ENCODE data around the gene NMS.

The NMS gene, protein sequence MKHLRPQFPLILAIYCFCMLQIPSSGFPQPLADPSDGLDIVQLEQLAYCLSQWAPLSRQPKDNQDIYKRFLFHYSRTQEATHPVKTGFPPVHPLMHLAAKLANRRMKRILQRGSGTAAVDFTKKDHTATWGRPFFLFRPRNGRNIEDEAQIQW

DNA sequence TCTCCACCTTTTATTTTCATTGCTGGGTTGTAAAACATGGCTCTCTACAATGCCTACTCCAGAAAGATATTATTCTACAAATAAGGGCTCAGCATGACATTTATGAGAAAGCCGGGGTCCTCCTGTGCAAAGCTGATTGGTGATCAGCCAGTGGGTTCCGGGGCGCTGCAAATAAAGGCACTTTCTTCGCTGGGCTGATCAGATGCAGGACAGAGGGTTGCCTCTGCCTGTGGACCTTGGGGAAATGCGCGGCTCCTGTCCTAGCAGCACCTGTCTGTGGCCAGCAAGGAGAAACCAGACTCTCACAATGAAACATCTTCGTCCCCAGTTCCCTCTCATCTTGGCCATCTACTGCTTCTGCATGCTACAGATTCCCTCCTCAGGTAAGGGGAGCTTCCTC is at the start of gene NMS:
NMS (plus strand) TSS at position 301 of the 400 bp plus-strand sequence; CDS start at position 308, 7 bp downstream.
- Histone ChIP-seq H3K36me3 (ENCODE audit: control insufficient read depth in 2 of 2, insufficient read depth in 2 of 2, low read length in 2 of 2) (no peaks in the 10 kb centered on the region), H3K9ac (ENCODE audit: low read depth in 1 of 2, low read length in 2 of 2) (no peak within 1 kb of the TSS), H3K9me3 (ENCODE audit: control insufficient read depth in 2 of 2, low read length in 2 of 2) (no peaks in the 10 kb centered on the region), H3K27ac (ENCODE audit: low read depth in 2 of 2, low read length in 2 of 2) (no peak within 1 kb of the TSS), H3K27me3 (ENCODE audit: control insufficient read depth in 2 of 2, insufficient read depth in 2 of 2, low read length in 2 of 2) (peaks cover 0 to 3% of the 10 kb centered on the region in 2 donors), H3K4me3 (ENCODE audit: low read length in 2 of 2) (no peak within 1 kb of the TSS), H3K4me1 (ENCODE audit: control insufficient read depth in 2 of 2, insufficient read depth in 2 of 2, low read length in 2 of 2) (no peaks in the 10 kb centered on the region)

DNA sequence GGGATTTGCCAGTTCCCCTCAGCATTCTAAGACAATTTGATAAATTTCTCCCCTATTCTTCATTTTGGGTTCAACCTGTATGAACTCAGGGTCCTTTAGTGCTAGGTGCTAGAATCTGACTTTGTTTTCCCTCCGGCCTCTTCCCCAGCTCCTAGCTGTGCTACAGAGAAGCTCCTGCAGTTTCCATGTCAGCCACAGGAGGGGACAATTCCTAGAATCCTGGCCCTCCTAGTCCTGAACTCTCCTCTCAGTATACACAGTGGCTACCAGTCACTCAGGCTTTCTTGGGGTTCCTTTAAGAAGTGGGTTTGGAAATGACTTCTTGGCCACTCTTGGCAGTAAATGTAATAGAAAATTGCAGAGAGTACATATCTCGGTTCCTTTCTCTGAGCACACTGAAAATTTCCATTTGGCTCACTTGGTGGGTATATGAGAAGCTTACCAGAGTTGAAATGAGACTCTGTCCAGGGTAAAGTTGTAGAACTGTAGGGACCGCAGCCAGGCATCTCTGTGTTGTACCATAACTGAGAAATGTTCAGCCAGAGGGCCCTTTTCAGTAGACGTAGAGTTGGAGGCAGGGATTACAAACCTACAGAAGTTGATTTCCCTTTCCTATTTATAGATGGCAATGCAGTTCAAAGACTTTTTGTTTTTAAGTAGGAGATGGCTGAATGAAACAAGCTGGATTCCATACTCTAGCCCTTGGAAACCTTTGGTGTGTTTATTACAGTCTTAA is 47.8 kb upstream of the NMS start:
- Histone ChIP-seq H3K9me3 (ENCODE audit: control insufficient read depth in 2 of 2, low read length in 2 of 2) (no peaks in the 10 kb centered on the region), H3K4me1 (ENCODE audit: control insufficient read depth in 2 of 2, insufficient read depth in 2 of 2, low read length in 2 of 2) (peaks cover 0 to 4% of the 10 kb centered on the region in 2 donors), H3K4me3 (ENCODE audit: low read length in 2 of 2) (no peak overlapping the region), H3K36me3 (ENCODE audit: control insufficient read depth in 2 of 2, insufficient read depth in 2 of 2, low read length in 2 of 2) (no peaks in the 10 kb centered on the region), H3K9ac (ENCODE audit: low read depth in 1 of 2, low read length in 2 of 2) (no peak overlapping the region), H3K27ac (ENCODE audit: low read depth in 2 of 2, low read length in 2 of 2) (no peak overlapping the region), H3K27me3 (ENCODE audit: control insufficient read depth in 2 of 2, insufficient read depth in 2 of 2, low read length in 2 of 2) (peaks cover 1 to 3% of the 10 kb centered on the region in 2 donors)

DNA sequence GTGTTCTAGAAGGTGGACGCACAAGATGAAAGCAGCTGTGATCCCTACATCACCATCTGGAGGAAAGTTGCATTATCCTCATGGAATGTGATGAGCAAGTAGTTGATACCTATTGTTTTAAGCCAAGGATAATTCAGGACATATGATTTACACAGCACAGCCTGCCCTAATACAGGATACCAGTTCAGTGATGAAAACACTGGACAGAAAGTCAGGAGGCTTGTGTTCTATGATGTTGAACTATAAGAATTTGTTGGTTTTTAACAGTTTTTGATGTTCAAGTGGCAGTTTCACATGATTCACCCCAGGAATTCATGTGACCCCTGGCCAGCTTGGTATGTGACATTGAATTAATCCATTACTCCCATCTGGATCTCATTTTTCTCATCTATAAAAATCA is 46.7 kb upstream of the NMS start:
- Histone ChIP-seq H3K4me3 (ENCODE audit: low read length in 2 of 2) (no peak overlapping the region), H3K36me3 (ENCODE audit: control insufficient read depth in 2 of 2, insufficient read depth in 2 of 2, low read length in 2 of 2) (no peaks in the 10 kb centered on the region), H3K27ac (ENCODE audit: low read depth in 2 of 2, low read length in 2 of 2) (no peak overlapping the region), H3K4me1 (ENCODE audit: control insufficient read depth in 2 of 2, insufficient read depth in 2 of 2, low read length in 2 of 2) (no peaks in the 10 kb centered on the region), H3K9ac (ENCODE audit: low read depth in 1 of 2, low read length in 2 of 2) (no peak overlapping the region), H3K9me3 (ENCODE audit: control insufficient read depth in 2 of 2, low read length in 2 of 2) (no peaks in the 10 kb centered on the region), H3K27me3 (ENCODE audit: control insufficient read depth in 2 of 2, insufficient read depth in 2 of 2, low read length in 2 of 2) (peaks cover 2 to 3% of the 10 kb centered on the region in 2 donors)

DNA sequence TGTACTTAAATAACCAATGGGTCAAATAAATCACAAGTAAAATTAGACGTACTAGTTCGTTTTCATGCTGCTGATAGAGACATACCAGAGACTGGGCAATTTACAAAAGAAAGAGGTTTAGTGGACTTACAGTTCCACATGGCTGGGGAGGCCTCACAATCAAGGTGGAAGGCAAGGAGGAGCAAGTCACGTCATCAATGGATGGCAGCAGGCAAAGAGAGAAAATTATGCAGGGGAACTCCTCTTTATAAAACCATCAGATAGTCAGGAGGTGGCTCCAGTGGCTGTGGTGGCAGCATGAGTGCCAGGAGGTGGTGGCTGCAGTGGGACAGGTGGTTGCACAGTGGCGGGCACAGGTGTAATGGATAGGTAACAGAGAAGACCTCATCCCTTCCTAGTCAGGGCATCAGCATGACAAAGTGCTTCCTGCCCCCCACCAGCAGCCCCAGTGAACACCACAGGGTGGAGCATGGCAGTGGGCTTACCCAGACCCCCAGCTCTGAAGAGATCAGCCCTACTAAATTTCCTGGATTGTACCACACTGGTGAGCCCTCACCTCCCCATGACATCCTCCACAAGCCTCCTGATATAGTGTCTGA is 45.9 kb upstream of the NMS start:
- Histone ChIP-seq H3K27ac (ENCODE audit: low read depth in 2 of 2, low read length in 2 of 2) (no peak overlapping the region), H3K36me3 (ENCODE audit: control insufficient read depth in 2 of 2, insufficient read depth in 2 of 2, low read length in 2 of 2) (no peaks in the 10 kb centered on the region), H3K4me3 (ENCODE audit: low read length in 2 of 2) (no peak overlapping the region), H3K27me3 (ENCODE audit: control insufficient read depth in 2 of 2, insufficient read depth in 2 of 2, low read length in 2 of 2) (peaks cover 2 to 3% of the 10 kb centered on the region in 2 donors), H3K4me1 (ENCODE audit: control insufficient read depth in 2 of 2, insufficient read depth in 2 of 2, low read length in 2 of 2) (no peaks in the 10 kb centered on the region), H3K9me3 (ENCODE audit: control insufficient read depth in 2 of 2, low read length in 2 of 2) (no peaks in the 10 kb centered on the region), H3K9ac (ENCODE audit: low read depth in 1 of 2, low read length in 2 of 2) (no peak overlapping the region)

DNA sequence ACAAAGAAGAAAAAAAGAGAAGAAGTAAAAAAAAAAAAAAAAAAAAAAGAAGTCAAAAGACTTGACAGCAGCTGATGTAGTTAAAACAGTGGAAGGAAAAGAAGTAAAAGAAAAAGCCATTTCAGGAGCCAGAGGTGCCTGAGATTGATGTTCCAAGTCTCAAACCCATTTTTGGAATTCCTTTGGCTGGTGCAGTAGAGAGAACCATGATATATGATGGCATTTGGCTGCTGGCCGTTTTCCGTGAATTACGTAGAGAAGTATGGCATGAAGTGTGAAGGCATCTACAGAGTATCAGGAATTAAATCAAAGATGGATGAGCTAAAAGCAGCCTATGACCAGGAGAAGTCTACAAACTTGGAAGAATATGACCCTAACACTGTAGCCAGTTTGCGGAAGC is 45.2 kb upstream of the NMS start:
- no peak overlapping the region for H3K4me3 ChIP-seq (ENCODE audit: low read length in 2 of 2)
- no peaks in the 10 kb centered on the region for H3K36me3 ChIP-seq (ENCODE audit: control insufficient read depth in 2 of 2, insufficient read depth in 2 of 2, low read length in 2 of 2)
- H3K9ac ChIP-seq (ENCODE audit: low read depth in 1 of 2, low read length in 2 of 2) = no peak overlapping the region
- peaks cover 2 to 3% of the 10 kb centered on the region in 2 donors for H3K27me3 ChIP-seq (ENCODE audit: control insufficient read depth in 2 of 2, insufficient read depth in 2 of 2, low read length in 2 of 2)
- no peaks in the 10 kb centered on the region for H3K9me3 ChIP-seq (ENCODE audit: control insufficient read depth in 2 of 2, low read length in 2 of 2)
- no peak overlapping the region for H3K27ac ChIP-seq (ENCODE audit: low read depth in 2 of 2, low read length in 2 of 2)
- no peaks in the 10 kb centered on the region for H3K4me1 ChIP-seq (ENCODE audit: control insufficient read depth in 2 of 2, insufficient read depth in 2 of 2, low read length in 2 of 2)

DNA sequence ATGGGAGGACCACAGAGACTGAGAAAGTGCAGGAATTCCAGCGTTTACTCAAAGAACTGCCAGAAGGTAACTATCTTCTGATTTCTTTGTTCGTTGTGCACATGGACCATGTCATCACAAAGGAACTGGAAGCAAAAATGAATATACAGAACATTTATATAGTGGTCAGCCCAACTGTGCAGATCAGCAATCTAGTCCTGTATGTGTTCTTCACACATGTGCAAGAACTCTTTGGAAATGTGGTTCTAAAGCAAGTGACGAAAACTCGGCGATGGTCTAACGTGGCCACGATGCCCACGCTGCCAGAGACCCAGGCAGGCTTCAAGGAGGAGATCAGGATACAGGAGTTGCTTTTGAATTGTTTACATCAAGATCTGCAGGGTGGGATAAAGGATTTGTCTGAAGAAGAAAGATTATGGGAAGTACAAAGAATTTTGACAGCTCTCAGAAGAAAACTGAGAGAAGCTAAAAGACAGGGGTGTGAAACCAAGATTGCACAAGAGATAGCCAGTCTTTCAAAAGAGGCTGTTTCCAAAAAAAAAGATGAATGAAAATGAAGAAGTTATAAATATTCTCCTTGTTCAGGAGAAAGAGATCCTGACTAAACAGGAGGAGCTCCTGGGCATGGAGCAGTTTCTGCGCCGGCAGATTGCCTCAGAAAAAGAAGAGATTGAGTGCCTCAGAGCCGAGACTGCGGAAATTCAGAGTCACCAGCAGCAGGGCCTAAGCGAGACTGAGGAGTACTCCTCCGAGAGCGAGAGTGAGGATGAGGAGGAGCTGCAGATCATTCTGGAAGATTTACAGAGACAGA is 44.5 kb upstream of the NMS start:
- Histone ChIP-seq H3K27me3 (ENCODE audit: control insufficient read depth in 2 of 2, insufficient read depth in 2 of 2, low read length in 2 of 2) (peaks cover 2 to 3% of the 10 kb centered on the region in 2 donors), H3K4me1 (ENCODE audit: control insufficient read depth in 2 of 2, insufficient read depth in 2 of 2, low read length in 2 of 2) (no peaks in the 10 kb centered on the region), H3K27ac (ENCODE audit: low read depth in 2 of 2, low read length in 2 of 2) (no peak overlapping the region), H3K4me3 (ENCODE audit: low read length in 2 of 2) (no peak overlapping the region), H3K9ac (ENCODE audit: low read depth in 1 of 2, low read length in 2 of 2) (no peak overlapping the region), H3K36me3 (ENCODE audit: control insufficient read depth in 2 of 2, insufficient read depth in 2 of 2, low read length in 2 of 2) (no peaks in the 10 kb centered on the region), H3K9me3 (ENCODE audit: control insufficient read depth in 2 of 2, low read length in 2 of 2) (no peaks in the 10 kb centered on the region)

DNA sequence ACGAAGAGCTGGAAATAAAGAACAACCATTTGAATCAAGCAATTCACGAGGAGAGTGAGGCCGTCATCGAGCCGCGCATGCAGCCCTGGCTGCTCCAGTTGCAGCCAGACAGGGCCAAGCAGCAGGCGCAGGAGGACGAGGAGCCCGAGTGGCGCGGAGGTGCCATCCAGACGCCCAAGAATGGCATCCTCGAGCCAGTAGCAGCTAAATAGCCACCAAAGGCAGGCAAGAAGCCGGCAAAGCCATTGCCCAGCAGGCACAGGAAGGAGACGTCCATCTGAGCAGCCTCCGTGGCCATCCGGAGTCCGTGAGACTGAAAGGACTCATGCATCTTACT is 43.9 kb upstream of the NMS start:
- no peaks in the 10 kb centered on the region for H3K36me3 ChIP-seq (ENCODE audit: control insufficient read depth in 2 of 2, insufficient read depth in 2 of 2, low read length in 2 of 2)
- no peak overlapping the region for H3K9ac ChIP-seq (ENCODE audit: low read depth in 1 of 2, low read length in 2 of 2)
- no peaks in the 10 kb centered on the region for H3K4me1 ChIP-seq (ENCODE audit: control insufficient read depth in 2 of 2, insufficient read depth in 2 of 2, low read length in 2 of 2)
- peaks cover 2 to 3% of the 10 kb centered on the region in 2 donors for H3K27me3 ChIP-seq (ENCODE audit: control insufficient read depth in 2 of 2, insufficient read depth in 2 of 2, low read length in 2 of 2)
- no peaks in the 10 kb centered on the region for H3K9me3 ChIP-seq (ENCODE audit: control insufficient read depth in 2 of 2, low read length in 2 of 2)
- H3K4me3 ChIP-seq (ENCODE audit: low read length in 2 of 2) = no peak overlapping the region
- no peak overlapping the region for H3K27ac ChIP-seq (ENCODE audit: low read depth in 2 of 2, low read length in 2 of 2)

DNA sequence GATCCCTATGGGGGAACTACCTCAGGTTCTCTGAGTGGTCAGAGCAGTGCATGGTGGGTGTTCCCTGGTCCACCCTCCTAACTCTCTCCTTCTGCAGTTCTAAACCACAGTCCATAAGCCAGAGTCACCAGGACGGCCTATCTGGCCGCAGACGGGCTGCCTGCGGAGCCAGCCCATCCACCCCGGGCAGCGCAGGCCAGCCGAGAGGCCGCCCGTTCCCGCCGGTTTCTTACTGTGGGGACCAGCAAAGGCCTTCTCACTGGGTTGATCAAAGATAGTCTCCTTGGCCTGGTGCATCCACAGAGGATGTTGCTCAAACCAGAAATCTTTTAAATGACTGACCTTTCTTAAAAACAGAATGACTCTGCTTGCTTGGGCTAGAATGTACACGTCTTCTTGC is 43.2 kb upstream of the NMS start:
- peaks cover 2 to 3% of the 10 kb centered on the region in 2 donors for H3K27me3 ChIP-seq (ENCODE audit: control insufficient read depth in 2 of 2, insufficient read depth in 2 of 2, low read length in 2 of 2)
- no peaks in the 10 kb centered on the region for H3K9me3 ChIP-seq (ENCODE audit: control insufficient read depth in 2 of 2, low read length in 2 of 2)
- H3K4me3 ChIP-seq (ENCODE audit: low read length in 2 of 2) = no peak overlapping the region
- H3K36me3 ChIP-seq (ENCODE audit: control insufficient read depth in 2 of 2, insufficient read depth in 2 of 2, low read length in 2 of 2) = no peaks in the 10 kb centered on the region
- H3K4me1 ChIP-seq (ENCODE audit: control insufficient read depth in 2 of 2, insufficient read depth in 2 of 2, low read length in 2 of 2) = no peaks in the 10 kb centered on the region
- H3K9ac ChIP-seq (ENCODE audit: low read depth in 1 of 2, low read length in 2 of 2) = no peak overlapping the region
- H3K27ac ChIP-seq (ENCODE audit: low read depth in 2 of 2, low read length in 2 of 2) = no peak overlapping the region

DNA sequence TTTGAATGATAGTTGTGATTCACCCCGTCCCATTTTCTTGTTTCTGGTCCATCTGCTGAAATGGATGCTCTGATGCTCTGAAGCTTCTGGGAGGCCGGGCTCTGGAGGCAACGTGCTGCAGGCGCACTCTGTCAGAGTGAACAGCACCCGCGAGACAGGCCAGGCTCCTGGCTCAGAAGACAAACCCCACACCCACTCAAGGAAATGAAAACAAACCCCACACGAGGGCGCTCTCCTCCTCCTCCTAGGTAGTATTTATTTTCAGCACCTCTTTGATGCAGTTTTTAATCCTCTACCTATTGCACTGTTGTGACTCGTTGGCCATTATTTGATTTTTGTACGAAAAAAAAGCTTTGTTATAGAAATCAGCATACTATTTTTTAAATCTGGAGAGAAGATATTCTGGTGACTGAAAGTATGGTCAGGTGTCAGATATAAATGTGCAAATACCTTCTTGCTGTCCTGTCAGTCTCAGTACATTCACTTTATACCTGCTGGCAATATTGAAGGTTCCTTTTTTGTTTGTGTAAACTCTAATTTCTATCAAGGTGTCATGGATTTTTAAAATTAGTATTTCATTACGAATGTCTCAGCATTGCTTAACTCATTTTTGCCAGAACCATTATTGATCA is 42.5 kb upstream of the NMS start:
- H3K27me3 ChIP-seq (ENCODE audit: control insufficient read depth in 2 of 2, insufficient read depth in 2 of 2, low read length in 2 of 2) = peaks cover 2 to 3% of the 10 kb centered on the region in 2 donors
- H3K4me3 ChIP-seq (ENCODE audit: low read length in 2 of 2) = no peak overlapping the region
- no peak overlapping the region for H3K27ac ChIP-seq (ENCODE audit: low read depth in 2 of 2, low read length in 2 of 2)
- no peaks in the 10 kb centered on the region for H3K9me3 ChIP-seq (ENCODE audit: control insufficient read depth in 2 of 2, low read length in 2 of 2)
- H3K9ac ChIP-seq (ENCODE audit: low read depth in 1 of 2, low read length in 2 of 2) = no peak overlapping the region
- H3K36me3 ChIP-seq (ENCODE audit: control insufficient read depth in 2 of 2, insufficient read depth in 2 of 2, low read length in 2 of 2) = no peaks in the 10 kb centered on the region
- no peaks in the 10 kb centered on the region for H3K4me1 ChIP-seq (ENCODE audit: control insufficient read depth in 2 of 2, insufficient read depth in 2 of 2, low read length in 2 of 2)
